IMR-90 (cell line): Measurements from ENCODE around the gene AUNIP. TPM values are rescaled to one million over a fixed set of nuclear protein-coding genes. Genes with fewer than 3 reads are reported as not detected.

Experiments
- ATAC-seq: fragments of 200-7000 bp; cut with Tn5 transposase; 2 replicates; pipeline ENCODE4 v1.9.1; 2020; ENCODE audit warnings: low read depth, mild to moderate bottlenecking, moderate library complexity
- BruUV-seq: library from RNA; stranded (reverse); fragments of 400-500 nt; replicated peaks from 2 replicates; lab custom pipeline; 2021; lab: Mats Ljungman, UMichigan
- CTCF ChIA-PET: fragments of 300-600 bp; formaldehyde crosslinking; extraction: SDS; loops from one replicate; lab custom pipeline; 2021; ENCODE audit warnings: antibody characterized with exemption; lab: Yijun Ruan, JAX
- POLR2A ChIA-PET: fragments of 300-600 bp; sonication (Branson Sonifier 250); formaldehyde crosslinking; loops from one replicate; lab custom pipeline; 2022; ENCODE audit warnings: antibody characterized with exemption; ENCODE audit not compliant: unreplicated experiment; lab: Charles Lee
- DNase-seq: peaks from one replicate; pipeline ENCODE4 v3.0.0; 2013
- H2AFZ ChIP-seq: replicated peaks from 2 replicates; pipeline ENCODE3; 2013; ENCODE audit warnings: low read length, mild to moderate bottlenecking; ENCODE audit not compliant: poor library complexity
- H2AK5ac ChIP-seq: 2 replicates; pipeline ENCODE4 v1.6.1; 2013; ENCODE audit warnings: low read depth, low read length, inconsistent platforms
- H2AK9ac ChIP-seq: replicated peaks from 2 replicates; pipeline ENCODE3; 2013; ENCODE audit warnings: mild to moderate bottlenecking, low read depth, low read length, moderate library complexity; ENCODE audit not compliant: poor library complexity
- H2BK120ac ChIP-seq: 2 replicates; pipeline ENCODE4 v1.6.1; 2013; ENCODE audit warnings: low read depth, low read length, inconsistent platforms
- H2BK15ac ChIP-seq: 3 replicates; pipeline ENCODE4 v1.6.1; 2013; ENCODE audit warnings: low read depth, low read length, inconsistent platforms
- H2BK20ac ChIP-seq: 2 replicates; pipeline ENCODE4 v1.6.1; 2013; ENCODE audit warnings: low read depth, mild to moderate bottlenecking, inconsistent platforms, low read length, moderate library complexity
- H2BK5ac ChIP-seq: 2 replicates; pipeline ENCODE4 v1.6.1; 2013; ENCODE audit warnings: mild to moderate bottlenecking, low read depth, low read length, inconsistent platforms; ENCODE audit not compliant: poor library complexity, severe bottlenecking
- H3K14ac ChIP-seq: replicated peaks from 2 replicates; pipeline ENCODE4 v1.6.1; 2013; ENCODE audit warnings: low read depth, low read length, inconsistent platforms
- H3K18ac ChIP-seq: 2 replicates; pipeline ENCODE4 v1.6.1; 2013; ENCODE audit warnings: low read depth, low read length, control low read depth
- H3K23ac ChIP-seq: 2 replicates; pipeline ENCODE4 v1.6.1; 2013; ENCODE audit warnings: low read depth, low read length, inconsistent platforms
- H3K27ac ChIP-seq: 2 replicates; pipeline ENCODE4 v1.5.1; 2013; ENCODE audit warnings: mild to moderate bottlenecking, control low read depth, low read length; ENCODE audit not compliant: insufficient read depth
- H3K27me3 ChIP-seq: 2 replicates; pipeline ENCODE4 v1.6.1; 2013; ENCODE audit warnings: low read length; ENCODE audit not compliant: control insufficient read depth, insufficient read depth
- H3K36me3 ChIP-seq: 2 replicates; pipeline ENCODE4 v1.6.1; 2013; ENCODE audit warnings: low read length, mixed read lengths; ENCODE audit not compliant: control insufficient read depth, insufficient read depth
- H3K4ac ChIP-seq: 2 replicates; pipeline ENCODE4 v1.6.1; 2013; ENCODE audit warnings: low read depth, low read length, inconsistent platforms
- H3K4me1 ChIP-seq: 2 replicates; pipeline ENCODE4 v1.6.1; 2013; ENCODE audit warnings: low read length, mixed read lengths; ENCODE audit not compliant: control insufficient read depth, insufficient read depth
- H3K4me2 ChIP-seq: 2 replicates; pipeline ENCODE4 v1.6.1; 2013; ENCODE audit warnings: low read depth, mild to moderate bottlenecking, control low read depth, low read length, moderate library complexity
- H3K4me3 ChIP-seq: 2 replicates; pipeline ENCODE4 v1.5.1; 2013; ENCODE audit warnings: low read depth, mild to moderate bottlenecking, control low read depth, low read length, moderate library complexity; ENCODE audit not compliant: insufficient read depth
- H3K56ac ChIP-seq: 2 replicates; pipeline ENCODE4 v1.6.1; 2013; ENCODE audit warnings: low read length, inconsistent platforms; ENCODE audit not compliant: insufficient read depth; ENCODE audit errors: extremely low read depth
- H3K79me1 ChIP-seq, 2 experiments: 2 replicates each; pipeline ENCODE4 v1.6.1; 2013; ENCODE audit warnings: low read length in 2 of 2, inconsistent platforms in 1 of 2, low read depth in 1 of 2
- H3K9ac ChIP-seq: 2 replicates; pipeline ENCODE4 v1.6.1; 2013; ENCODE audit warnings: low read depth, low read length, control low read depth
- H3K9me1 ChIP-seq: 2 replicates; pipeline ENCODE4 v1.6.1; 2013; ENCODE audit warnings: low read length, inconsistent platforms; ENCODE audit not compliant: insufficient read depth
- H3K9me3 ChIP-seq: 2 replicates; pipeline ENCODE4 v1.6.1; 2013; ENCODE audit warnings: low read length; ENCODE audit not compliant: control insufficient read depth, insufficient read depth
- H4K20me1 ChIP-seq: 2 replicates; pipeline ENCODE4 v1.6.1; 2013; ENCODE audit warnings: low read length, inconsistent platforms; ENCODE audit not compliant: insufficient read depth
- H4K5ac ChIP-seq: 2 replicates; pipeline ENCODE4 v1.6.1; 2013; ENCODE audit warnings: mild to moderate bottlenecking, low read depth, low read length, control low read depth
- H4K8ac ChIP-seq, 2 experiments: 2 replicates each; pipeline ENCODE4 v1.6.1; 2013; ENCODE audit warnings: low read depth in 2 of 2, low read length in 2 of 2, control low read depth in 1 of 2, inconsistent platforms in 1 of 2
- H4K91ac ChIP-seq: 2 replicates; pipeline ENCODE4 v1.6.1; 2013; ENCODE audit warnings: low read depth, low read length, inconsistent platforms; ENCODE audit not compliant: insufficient read depth
- FOS ChIP-seq: fragments of 150-350 bp; IDR thresholded peaks from 2 replicates; pipeline ENCODE4 v1.6.1; 2016; ENCODE audit warnings: low read depth, low read length
- POLR2A ChIP-seq: IDR thresholded peaks from 2 replicates; pipeline ENCODE4 v1.6.1; 2012; ENCODE audit warnings: mild to moderate bottlenecking, low read depth, low read length
- RFX5 ChIP-seq: IDR thresholded peaks from 2 replicates; pipeline ENCODE4 v1.8.0; 2012; ENCODE audit warnings: low read depth, mild to moderate bottlenecking, low read length, moderate library complexity
- WGBS, 2 experiments: methylation state at CpG; one replicate each; pipeline versions ENCODE4 v1.1.5 to v1.1.7; 2013; ENCODE audit warnings: missing lambda C conversion rate in 2 of 2; ENCODE audit not compliant: insufficient read length in 1 of 2; ENCODE audit errors: extremely low coverage in 2 of 2; 5-methylcytosine and 5-hydroxymethylcytosine counted together
- dilution Hi-C: fragments of 300-500 bp; cut with HindIII; formaldehyde crosslinking; loops from one replicate; pipeline ENCODE4 v1.14.3; 2018; ENCODE audit warnings: low sequenced_read_pairs; ENCODE audit not compliant: unreplicated experiment
- in situ Hi-C: fragments of 300-500 bp; cut with MboI; formaldehyde crosslinking; loops from 3 replicates; pipeline ENCODE4 v1.14.3; 2019; ENCODE audit warnings: low sequenced_read_pairs, inconsistent platforms, mixed read lengths
- intact Hi-C: fragments of 100-400 bp; cut with micrococcal nuclease; formaldehyde crosslinking; loops from 2 replicates; pipeline ENCODE4 v1.10.0; 2022
- polyA plus RNA-seq, 3 experiments: library from polyadenylated mRNA; depleted of rRNA; stranded (reverse); fragments of >200 nt; gene quantifications; 2 replicates each; pipeline ENCODE4 v1.2.3, GENCODE V29; 2012; ENCODE audit warnings: low replicate concordance in 1 of 3
- total RNA-seq: library from RNA; depleted of rRNA; stranded (reverse); fragments of >200 nt; gene quantifications from 2 replicates; pipeline ENCODE4 v1.2.3, GENCODE V29; 2012

The AUNIP gene
- total and polyA plus RNA-seq, 2 of the 4 experiments (the other 2 are of a cell fraction) = 2.4 to 5.0 TPM

DNA sequence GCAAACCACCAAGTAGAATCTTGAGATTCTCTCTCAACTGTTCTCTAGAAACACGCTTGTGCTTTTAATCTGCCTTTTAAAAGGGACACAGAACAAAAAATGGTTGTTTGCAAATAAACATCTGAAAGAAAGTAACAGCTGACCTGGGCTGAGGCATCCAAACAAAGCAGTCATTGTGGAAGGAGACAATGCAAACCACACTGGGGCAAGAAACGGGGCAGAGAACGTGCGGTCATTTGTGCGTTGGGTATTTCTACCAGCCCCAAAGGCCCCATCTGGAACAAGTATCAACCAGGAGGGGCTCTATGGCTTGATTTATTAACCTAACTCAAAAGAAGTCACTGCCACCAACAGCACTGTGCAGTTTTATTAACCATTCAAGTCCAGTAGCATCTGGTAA, 41.0 kb upstream of the AUNIP start:
- Histone ChIP-seq H3K79me1 (peaks cover 30 to 62% of the 10 kb centered on the region in 2 experiments), H3K4me3 (no peak overlapping the region), H3K23ac (no peak overlapping the region), H3K9me1 (peaks cover 11% of the 10 kb centered on the region), H4K20me1 (peaks cover 10% of the 10 kb centered on the region; the same call in 1 of the 2 replicates), H2AK5ac (no peak overlapping the region), H3K56ac (no peak overlapping the region), H3K14ac (no peak overlapping the region), H3K36me3 (peaks cover 38% of the 10 kb centered on the region), H2AK9ac (no peak overlapping the region), H3K9me3 (no peaks in the 10 kb centered on the region), H3K27ac (no peak overlapping the region), H2AFZ (no peak overlapping the region), H2BK15ac (no peak overlapping the region), H4K8ac (no peak overlapping the region), H4K91ac (no peak overlapping the region), H3K4ac (no peak overlapping the region), H2BK120ac (no peak overlapping the region), H4K5ac (no peak overlapping the region), H3K27me3 (no peaks in the 10 kb centered on the region), H2BK5ac (no peak overlapping the region), H3K4me2 (no peak overlapping the region), H2BK20ac (no peak overlapping the region), H3K9ac (no peak overlapping the region), H3K4me1 (peaks cover 17% of the 10 kb centered on the region), H3K18ac (no peak overlapping the region)
- ChIA-PET POLR2A (no interaction called here), CTCF (interaction anchor here (1.3 kb wide), 1 partner anchor 98 kb away, joined by 5 read pairs; the partner anchor contains the start of gene PAFAH2)
- ATAC-seq (no peak), DNase-seq (no peak)
- dilution Hi-C loops = no loop called here
- intact Hi-C loops = no loop called here
- in situ Hi-C loops = no loop called here
- no TSS peak for BruUV-seq
- no peak for TF ChIP-seq FOS
- no peak for TF ChIP-seq POLR2A
- no peak for TF ChIP-seq RFX5
- 86% methylated on average over 4 of the region's 5 CpGs; no CpG with 5 or more reads in 1 of the 2 experiments for WGBS, 2 experiments
